ENCODE measurements around the gene CHORDC1. TPM values are rescaled to one million over a fixed set of nuclear protein-coding genes. Genes with fewer than 3 reads are reported as not detected.
A peak's percentile ranks its signal among the peaks of the same experiment; 100 is the strongest.

The CHORDC1 gene
- total RNA-seq = 36.7 TPM
- long read RNA-seq, transcript CHORDC1-201 (11 exons, 2,654 nt) = major isoform, 10 of 16 reads
- long read RNA-seq, partial matches to known transcripts = 3 of 16 reads
- long read RNA-seq, other reads (novel, unspliced or antisense) = 2 of 16 reads

GRCh38 chr11:90222459-90223247 lies at the start of gene CHORDC1:
Gene CHORDC1, minus strand, starts transcription at chr11:90223049. Its CDS starts 95 bp downstream, at chr11:90222954.
- intact Hi-C loops (cut with DNase I) = no loop called here
- Histone ChIP-seq H3K27me3 (ENCODE audit: low read depth) (no peaks in the 10 kb centered on the region), H3K9me3 (no peaks in the 10 kb centered on the region), H3K4me3 (peak within 1 kb of the TSS; percentile 82), H3K36me3 (no peaks in the 10 kb centered on the region), H3K27ac (peak within 1 kb of the TSS; percentile 92), H3K4me1 (peaks cover 27% of the 10 kb centered on the region)
- ATAC-seq (peak; percentile 97 to 99), DNase-seq (peak; percentile 95)
- TF ChIP-seq CTCF (IDR thresholded peaks at IDR 0.05) = no peak

GRCh38 chr11:90257158-90257525 lies 34.3 kb upstream of the CHORDC1 start:
- no peak for TF ChIP-seq CTCF (IDR thresholded peaks at IDR 0.05)
- no peak overlapping the region for H3K27ac ChIP-seq
- no peaks in the 10 kb centered on the region for H3K27me3 ChIP-seq (ENCODE audit: low read depth)
- no peaks in the 10 kb centered on the region for H3K36me3 ChIP-seq
- ATAC-seq = no peak
- H3K9me3 ChIP-seq = no peaks in the 10 kb centered on the region
- intact Hi-C loops (cut with DNase I) = no loop called here
- no peaks in the 10 kb centered on the region for H3K4me1 ChIP-seq
- no peak for DNase-seq
- no peak overlapping the region for H3K4me3 ChIP-seq

GRCh38 chr11:90256404-90257157 lies 33.7 kb upstream of the CHORDC1 start:
- intact Hi-C loops (cut with DNase I) = no loop called here

GRCh38 chr11:90254065-90254464 lies 31.2 kb upstream of the CHORDC1 start:
- DNase-seq (no peak), ATAC-seq (no peak)
- no peak for TF ChIP-seq CTCF (IDR thresholded peaks at IDR 0.05)
- no peaks in the 10 kb centered on the region for H3K36me3 ChIP-seq
- H3K27me3 ChIP-seq (ENCODE audit: low read depth) = no peaks in the 10 kb centered on the region
- H3K9me3 ChIP-seq = no peaks in the 10 kb centered on the region
- H3K4me3 ChIP-seq = no peak overlapping the region
- H3K4me1 ChIP-seq = no peaks in the 10 kb centered on the region
- no peak overlapping the region for H3K27ac ChIP-seq
- intact Hi-C loops (cut with DNase I) = no loop called here

More at GRCh38 chr11:90256404-90257157, 33.7 kb upstream of the CHORDC1 start:
- no peaks in the 10 kb centered on the region for H3K9me3 ChIP-seq
- no peak overlapping the region for H3K4me3 ChIP-seq
- H3K27me3 ChIP-seq (ENCODE audit: low read depth) = no peaks in the 10 kb centered on the region
- no peak overlapping the region for H3K27ac ChIP-seq
- no peaks in the 10 kb centered on the region for H3K36me3 ChIP-seq
- DNase-seq = no peak
- ATAC-seq = peak in 1 of 2 donors; percentile 32
- TF ChIP-seq CTCF (IDR thresholded peaks at IDR 0.05) = no peak
- no peaks in the 10 kb centered on the region for H3K4me1 ChIP-seq

GRCh38 chr11:90252053-90252452 lies 29.2 kb upstream of the CHORDC1 start:
- no peak for TF ChIP-seq CTCF (IDR thresholded peaks at IDR 0.05)
- ATAC-seq = no peak
- H3K27me3 ChIP-seq (ENCODE audit: low read depth) = no peaks in the 10 kb centered on the region
- H3K36me3 ChIP-seq = no peaks in the 10 kb centered on the region
- no peak overlapping the region for H3K4me3 ChIP-seq
- no peak overlapping the region for H3K27ac ChIP-seq
- intact Hi-C loops (cut with DNase I) = no loop called here
- no peaks in the 10 kb centered on the region for H3K4me1 ChIP-seq
- H3K9me3 ChIP-seq = no peaks in the 10 kb centered on the region
- DNase-seq = no peak

Measured in lower lobe of right lung (tissue), 2 donors.